Medulla oblongata (tissue), 1 donor: Measurements from ENCODE around the gene DNAH9.
"Not testable (repeated sequence)": the region's sequence is repeated elsewhere in the genome, so short reads cannot be mapped to it uniquely, and the experiment has no call there.

ENCODE experiments used
- DNase-seq: peaks from one replicate; pipeline ENCODE4 v3.0.0-alpha.2; 2015; ENCODE audit errors: extremely low spot score

DNAH9 gene

DNA sequence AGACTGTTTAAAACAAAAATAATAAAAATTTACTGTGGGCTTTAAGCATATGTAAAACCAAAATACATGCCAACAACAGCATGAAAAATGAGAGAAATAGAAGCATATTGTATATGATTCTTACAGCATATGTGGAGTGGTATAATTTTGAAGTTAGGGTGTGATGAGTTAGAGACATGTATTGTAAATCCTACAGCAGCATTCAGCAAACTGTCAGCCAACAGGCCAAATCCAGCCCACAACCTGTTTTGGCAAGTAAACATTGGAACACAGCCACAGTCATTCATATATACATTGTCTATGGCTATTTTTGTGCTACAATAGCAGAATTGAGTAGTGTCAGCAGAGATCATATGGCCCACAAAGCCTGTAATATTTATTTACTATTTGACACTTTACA, 356.7 kb downstream of the DNAH9 start:
- no peak for DNase-seq

DNA sequence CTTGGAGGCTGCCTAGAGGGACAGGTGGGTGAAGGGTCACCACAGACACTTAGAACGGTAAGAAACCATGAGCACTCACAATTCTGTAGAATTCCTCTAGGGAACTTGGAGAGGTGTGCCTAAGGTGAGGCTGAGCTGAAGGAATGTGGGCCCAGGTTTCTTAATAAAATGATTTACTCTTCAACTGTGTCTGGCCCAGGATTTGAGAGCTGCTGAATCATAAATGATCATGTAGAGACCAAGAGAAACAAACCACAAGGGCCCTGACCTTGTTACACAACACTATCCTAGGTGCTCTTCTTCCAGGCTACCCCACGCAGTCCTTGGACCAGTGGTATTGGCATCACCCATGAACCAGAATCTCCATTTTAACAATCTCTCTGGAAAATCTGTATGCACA, 371.3 kb downstream of the DNAH9 start:
- DNase-seq = no peak

DNA sequence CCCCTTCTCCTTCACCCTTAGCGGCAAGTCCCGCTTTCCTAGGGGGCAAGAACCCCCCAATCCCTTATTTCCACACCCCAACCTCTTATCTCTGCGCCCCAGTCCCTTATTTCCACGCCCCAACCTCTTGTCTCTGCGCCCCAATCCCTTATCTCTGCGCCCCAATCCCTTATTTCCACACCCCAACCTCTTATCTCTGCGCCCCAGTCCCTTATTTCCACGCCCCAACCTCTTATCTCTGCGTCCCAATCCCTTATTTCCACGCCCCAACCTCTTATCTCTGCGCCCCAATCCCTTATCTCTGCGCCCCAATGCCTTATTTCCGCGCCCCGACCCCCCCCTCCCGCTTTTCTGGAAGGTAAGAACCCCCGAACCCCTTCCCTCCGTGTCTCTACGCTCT, 374.5 kb downstream of the DNAH9 start:
- DNase-seq = not testable (repeated sequence)

DNA sequence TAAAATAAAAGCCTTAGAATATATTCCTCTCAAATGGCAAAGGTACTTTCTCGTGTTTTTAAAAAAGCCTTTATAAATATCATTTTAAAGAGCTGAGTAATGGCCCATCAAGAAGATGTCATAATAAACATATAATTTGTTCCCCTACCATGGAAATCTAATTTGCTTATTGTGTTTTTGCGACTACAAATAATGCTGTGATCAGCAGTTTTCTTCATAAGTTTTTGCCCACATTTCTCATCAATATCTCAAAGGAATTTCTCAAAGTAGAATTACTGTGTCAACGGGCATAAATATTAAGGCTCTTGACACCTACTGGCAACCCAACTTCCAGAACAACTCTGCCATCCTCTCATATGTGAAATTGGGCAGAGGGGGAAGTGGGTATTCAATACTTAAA, 381.5 kb downstream of the DNAH9 start:
- no peak for DNase-seq

DNA sequence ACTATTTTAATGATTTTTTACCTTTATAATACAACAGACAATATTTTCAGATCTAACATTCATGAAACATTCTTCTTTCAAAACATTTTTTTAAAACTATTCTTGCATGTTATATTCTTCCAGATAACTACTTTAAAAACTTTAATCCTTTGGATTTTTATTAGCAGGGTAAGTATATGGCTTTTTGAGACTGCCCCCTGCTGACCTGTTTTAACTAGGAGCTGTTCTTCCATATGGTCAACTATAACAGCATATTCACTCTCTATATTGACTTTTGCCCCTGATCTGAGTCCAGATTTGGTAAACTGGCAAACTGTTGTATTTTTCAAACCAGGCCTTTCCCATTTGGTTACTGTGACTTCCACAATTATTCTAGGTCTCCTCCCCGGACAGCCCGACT, 382.5 kb downstream of the DNAH9 start:
- DNase-seq = no peak

DNA sequence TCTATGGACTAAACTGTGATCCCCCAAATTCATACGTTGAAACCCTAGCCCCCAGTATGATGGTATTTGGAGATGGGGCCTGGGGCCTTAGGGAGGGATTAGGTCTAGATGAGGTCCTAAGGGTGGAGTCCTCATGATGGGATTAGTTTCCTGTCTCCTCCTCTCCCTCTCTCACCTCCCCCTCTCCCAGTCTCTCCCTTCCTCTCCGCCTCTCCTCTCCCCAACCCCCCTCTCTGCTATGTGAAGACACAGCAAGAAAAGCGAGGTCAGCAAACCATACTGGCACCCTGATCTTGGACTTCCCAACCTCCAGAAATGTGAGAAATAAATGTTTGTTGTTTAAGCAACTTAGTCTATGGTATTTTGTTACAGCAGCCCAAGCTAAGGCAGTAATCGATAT, 383.6 kb downstream of the DNAH9 start:
- no peak for DNase-seq

DNA sequence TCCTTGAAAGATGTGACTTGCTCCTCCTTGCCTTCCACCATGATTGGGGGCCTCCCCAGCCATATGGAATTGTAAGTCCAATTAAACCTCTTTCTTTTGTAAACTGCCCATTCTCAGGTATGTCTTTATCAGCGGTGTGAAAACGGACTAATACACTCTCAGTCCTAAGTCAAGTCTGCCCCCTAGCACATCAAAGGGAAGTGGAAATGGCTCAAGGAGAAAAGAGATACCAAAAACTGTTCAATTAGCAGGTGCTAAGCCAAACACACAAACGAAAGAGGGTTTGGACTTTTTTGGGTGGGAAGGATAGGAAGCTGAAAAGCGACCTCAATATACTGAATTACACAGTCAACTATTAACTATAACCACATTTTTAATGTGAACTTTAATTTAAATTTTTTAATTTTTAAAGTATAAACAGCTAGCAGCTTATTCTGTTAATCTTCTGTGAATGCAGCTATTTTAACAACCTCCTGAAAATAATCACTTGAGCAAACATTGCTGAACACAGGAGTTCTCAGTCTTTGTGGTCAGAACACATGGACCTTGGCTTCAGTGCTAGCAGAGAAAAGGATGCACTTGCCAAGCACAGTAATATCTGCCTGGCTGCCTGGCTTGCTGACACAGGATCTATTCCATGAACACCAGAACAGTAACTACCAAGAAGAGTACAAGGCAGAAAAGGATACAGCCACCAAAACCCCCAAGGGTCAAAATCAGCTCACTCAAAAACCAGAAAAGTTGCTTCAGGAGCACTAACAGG, 388.1 kb downstream of the DNAH9 start:
- DNase-seq = peak; percentile 31

DNA sequence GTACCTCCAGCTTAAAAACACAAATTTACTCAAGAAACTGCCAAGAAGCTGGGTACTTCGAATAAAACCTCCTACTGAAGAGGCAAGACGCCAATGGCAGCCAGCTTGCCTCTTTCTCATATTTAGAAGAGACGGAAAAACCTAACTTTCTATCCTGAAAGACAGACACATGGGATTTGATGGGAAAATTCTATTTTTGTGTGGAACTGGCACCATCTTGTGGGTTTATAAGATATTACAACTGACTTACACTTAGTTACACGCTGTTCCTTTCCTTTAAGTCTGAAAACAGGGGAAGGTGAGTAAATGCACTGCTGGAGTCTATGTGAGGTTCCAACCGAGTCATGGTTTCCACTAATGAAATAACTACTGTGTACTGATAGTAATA, 388.7 kb downstream of the DNAH9 start:
- peak; percentile 70 for DNase-seq

DNA sequence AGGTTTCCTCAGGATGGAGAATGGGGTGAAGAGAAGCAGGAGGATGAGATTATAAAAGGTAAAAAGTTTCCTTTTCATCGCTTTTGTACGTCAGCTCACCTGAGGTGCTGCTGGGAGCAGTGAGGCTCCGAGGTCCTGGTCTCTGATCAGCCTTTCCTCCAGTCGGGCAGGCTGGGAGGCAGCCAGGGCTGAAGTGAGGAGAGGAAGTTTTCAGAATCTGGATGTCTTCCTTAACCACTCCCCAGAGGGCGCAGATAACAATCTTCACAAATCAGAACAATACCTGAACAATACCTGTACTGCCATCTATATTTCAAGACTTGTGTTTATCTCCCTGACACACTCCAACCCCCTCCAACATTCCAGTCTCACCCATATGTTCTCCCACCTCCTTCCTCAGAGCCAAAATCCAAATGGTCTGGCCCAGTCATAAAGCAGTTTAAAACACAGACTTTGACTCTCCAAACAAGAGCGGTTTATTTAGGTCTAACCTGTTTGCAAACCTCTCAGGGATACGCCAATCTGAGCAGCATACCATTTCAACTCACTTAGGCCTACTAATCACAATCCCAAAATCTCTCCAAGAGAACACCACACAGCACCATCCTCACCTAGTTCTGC, 392.2 kb downstream of the DNAH9 start:
- DNase-seq = no peak

DNA sequence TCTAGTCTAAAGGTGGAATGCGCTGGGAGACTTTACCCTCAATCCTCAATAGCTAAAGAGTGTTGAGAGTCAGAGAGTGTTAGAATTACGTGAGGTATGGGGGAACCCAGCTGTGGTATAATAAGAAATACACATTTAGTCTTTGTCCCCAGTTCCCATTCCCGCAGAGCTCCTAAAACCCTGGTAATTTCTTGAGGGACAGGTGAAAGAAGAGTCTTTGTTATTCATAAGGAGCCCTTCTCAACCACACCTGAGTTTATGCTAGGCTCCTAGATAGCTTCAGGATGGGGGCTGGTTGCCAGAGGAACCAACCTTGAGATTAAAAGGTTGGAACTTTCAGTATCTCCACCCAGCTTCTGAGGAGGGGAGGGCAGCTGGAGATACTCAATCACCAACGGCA, 393.2 kb downstream of the DNAH9 start:
- DNase-seq = no peak

DNA sequence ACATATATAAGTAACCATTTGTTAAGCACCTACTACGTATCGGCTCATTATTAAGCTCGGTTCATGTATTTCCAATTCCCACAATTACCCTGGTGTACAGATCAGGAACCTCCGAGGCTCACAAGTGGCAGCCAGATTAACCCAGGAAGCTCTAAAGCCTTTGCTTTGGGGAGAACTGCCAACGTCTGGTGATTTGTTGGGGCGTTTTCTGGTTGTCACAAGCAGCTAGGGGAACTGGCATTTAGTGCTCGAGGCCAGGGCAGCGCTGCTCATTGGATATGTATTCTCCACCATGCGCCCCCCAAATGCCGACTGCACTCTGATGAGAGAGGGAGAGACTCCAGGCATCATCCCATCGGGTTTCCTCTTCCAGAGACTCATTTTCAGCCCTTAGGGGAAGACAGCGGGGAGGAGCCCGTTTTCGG, 398.5 kb downstream of the DNAH9 start:
- peak; percentile 70 for DNase-seq

DNA sequence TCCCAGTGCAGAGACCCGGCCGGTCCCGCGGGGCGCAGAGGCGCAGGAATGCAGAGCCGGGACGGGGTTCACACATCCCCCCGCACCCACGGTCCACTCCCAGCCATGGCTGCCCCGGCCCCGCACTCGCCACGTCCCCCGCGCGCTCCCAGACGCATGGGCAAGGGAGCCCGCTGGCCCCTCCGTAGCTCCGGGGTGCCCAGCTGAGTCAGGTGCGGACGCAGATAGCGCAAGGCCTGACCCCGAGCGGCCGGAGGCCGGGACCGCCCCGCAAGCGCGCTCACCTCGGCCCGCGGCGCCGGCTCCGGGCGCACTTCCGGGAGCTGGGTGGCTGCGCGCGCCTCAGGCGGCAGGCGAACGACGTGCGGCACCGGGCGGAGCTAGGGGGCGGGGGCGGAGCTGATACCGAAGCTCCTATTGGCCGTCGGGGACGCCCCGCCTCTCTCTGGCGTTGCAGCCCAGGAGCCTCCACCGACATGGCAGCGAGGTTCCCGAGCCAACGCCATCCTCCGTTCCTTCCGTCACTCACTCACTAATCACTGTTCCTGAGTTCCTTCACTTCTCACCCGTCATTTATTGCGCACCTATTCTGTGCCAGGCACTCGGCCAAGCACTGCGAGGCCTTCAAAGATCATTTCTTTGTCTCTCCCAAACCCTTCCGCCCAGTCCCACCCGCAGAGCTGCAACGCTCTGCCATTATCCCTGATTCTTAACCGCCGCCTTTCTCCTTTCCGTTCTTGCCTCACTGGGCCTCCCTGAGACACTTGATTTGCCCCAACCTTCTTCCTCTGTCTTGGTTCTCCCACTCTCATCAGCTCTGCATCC, 399.1 kb downstream of the DNAH9 start, which contains the start of gene ZNF18:
Gene ZNF18 (minus strand): TSS at position 329 of the 825 bp plus-strand sequence. CDS start 4,646 bp downstream, outside the sequence.
- DNase-seq = peak; percentile 95

DNA sequence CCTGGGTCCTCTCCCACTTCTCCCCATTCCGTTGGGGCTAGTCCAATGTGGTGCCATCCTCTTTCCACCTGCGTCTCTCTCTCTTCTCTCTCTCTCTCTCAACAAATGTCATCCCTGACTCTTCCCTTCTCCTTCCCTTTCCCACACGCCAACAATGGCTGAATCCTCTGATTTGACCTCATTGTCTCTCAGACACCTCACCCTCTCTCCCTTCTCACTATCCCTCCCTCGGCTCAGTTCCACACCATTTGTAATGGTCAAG, 399.6 kb downstream of the DNAH9 start:
- no peak for DNase-seq

DNA sequence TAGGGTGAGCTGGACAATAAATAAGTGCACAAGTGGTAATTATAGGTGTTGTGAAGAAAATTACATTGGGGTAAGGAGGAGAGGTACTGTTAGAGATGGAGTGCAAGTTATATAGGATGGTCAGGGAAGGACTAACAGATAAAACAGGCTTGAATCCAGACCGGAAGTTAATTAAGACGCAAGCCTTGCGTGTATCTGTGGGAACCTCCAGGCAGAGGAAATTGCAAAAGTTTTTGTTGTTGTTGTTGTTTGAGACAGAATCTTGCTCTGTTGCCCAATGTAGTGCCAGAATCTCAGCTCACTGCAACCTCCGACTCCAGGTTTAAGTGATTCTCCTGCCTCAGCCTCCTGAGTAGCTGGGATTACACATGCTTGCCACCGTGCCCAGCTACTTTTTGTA, 401.4 kb downstream of the DNAH9 start:
- DNase-seq = no peak

DNA sequence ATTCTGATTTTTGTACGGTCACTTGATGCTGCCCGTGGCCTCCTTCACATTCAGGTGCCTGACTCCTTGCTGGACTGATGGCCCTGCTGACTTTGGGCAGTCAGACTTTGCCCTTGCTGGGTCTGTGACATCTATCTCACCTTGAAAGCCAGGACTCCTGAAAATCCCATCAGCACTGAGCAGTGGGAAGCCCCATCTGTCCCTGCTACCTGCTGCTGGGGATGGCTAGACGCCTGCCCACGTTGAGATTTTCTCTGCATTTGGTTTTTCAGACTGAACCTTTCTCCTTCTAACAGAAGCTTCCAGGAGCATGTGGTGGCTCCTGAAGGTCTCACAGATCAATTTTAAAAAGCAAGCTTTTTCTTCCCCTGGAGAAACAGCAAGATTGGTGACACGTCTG, 409.2 kb downstream of the DNAH9 start:
- no peak for DNase-seq
